Measurements from ENCODE around the gene GPC3.
"Not testable (repeated sequence)": the region's sequence is repeated elsewhere in the genome, so short reads cannot be mapped to it uniquely, and the experiment has no call there.

GPC3 gene

GRCh38 chrX:133774807-133775206 lies 210.6 kb downstream of the GPC3 start:
- in situ Hi-C loops (cut with HindIII; ENCODE audit: low pct_ligation_motif_present, low sequenced_read_pairs) = no loop called here
- Histone ChIP-seq H3K36me3 (replicated peaks) (no peaks in the 10 kb centered on the region), H3K27ac (no peak overlapping the region), H3K4me3 (ENCODE audit: low read depth, low read length) (no peak overlapping the region), H3K27me3 (replicated peaks) (no peaks in the 10 kb centered on the region)
- no peak for TF ChIP-seq CTCF (IDR thresholded peaks at IDR 0.05; ENCODE audit: low read depth, low read length, missing control alignments)
- DNase-seq = no peak

DNA sequence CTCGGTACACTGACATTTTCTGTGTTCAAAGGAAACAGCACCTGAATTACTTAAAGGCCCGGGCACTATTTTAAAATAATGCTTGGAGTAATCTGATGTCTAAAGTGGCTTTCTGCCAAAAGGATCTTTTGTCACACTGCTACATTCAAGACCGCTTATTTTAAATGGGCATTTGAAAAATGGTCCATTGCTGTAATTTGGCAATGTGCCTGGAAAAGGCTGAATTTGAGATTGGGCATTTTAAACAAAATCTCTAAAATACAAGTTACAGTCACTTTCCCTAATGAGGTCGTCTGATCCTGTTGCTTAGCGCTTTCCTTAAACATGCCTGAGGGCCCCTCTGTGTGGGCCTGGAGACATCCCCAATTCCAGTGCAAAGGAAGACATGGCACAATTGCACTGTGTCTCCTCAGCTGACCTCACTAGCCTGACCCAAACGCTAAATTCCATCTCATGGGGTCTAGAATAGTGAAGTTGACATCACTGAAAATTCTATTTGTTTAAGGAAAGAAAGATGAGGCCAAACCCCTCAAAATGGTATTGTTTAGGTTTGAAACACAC lies 214.2 kb downstream of the GPC3 start:
- no peak for DNase-seq
- no peak for TF ChIP-seq CTCF (IDR thresholded peaks at IDR 0.05; ENCODE audit: low read depth, low read length, missing control alignments)
- no peak overlapping the region for H3K27ac ChIP-seq
- H3K36me3 ChIP-seq (replicated peaks) = no peaks in the 10 kb centered on the region
- in situ Hi-C loops (cut with HindIII; ENCODE audit: low pct_ligation_motif_present, low sequenced_read_pairs) = no loop called here
- no peak overlapping the region for H3K4me3 ChIP-seq (ENCODE audit: low read depth, low read length)
- H3K27me3 ChIP-seq (replicated peaks) = no peaks in the 10 kb centered on the region

GRCh38 chrX:133762976-133763548 lies 222.3 kb downstream of the GPC3 start:
- in situ Hi-C loops (cut with HindIII; ENCODE audit: low pct_ligation_motif_present, low sequenced_read_pairs); H3K36me3 ChIP-seq (replicated peaks); DNase-seq; H3K27ac ChIP-seq; H3K4me3 ChIP-seq (ENCODE audit: low read depth, low read length); H3K27me3 ChIP-seq (replicated peaks): not testable (repeated sequence)

DNA sequence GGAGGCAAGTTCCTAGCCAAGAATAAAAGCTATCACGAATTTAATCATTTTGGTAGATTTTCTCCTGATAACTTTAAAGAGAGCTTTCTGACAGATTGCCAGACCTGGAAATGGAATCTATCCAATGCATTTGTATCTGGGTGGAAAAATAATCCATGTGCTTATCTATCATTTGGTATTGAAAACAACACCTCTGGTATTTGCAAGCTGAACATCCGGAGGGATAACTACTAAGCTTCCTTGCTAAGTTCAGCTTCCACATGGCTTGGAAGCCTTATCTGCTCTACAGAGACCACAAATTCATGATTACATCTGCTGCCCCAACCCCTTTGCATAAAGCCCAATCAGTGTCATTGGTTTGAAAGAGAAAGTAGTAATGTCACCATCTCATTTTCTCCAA lies 230.7 kb downstream of the GPC3 start:
- TF ChIP-seq CTCF (IDR thresholded peaks at IDR 0.05; ENCODE audit: low read depth, low read length, missing control alignments) = no peak
- DNase-seq = no peak
- H3K36me3 ChIP-seq (replicated peaks) = no peaks in the 10 kb centered on the region
- no peak overlapping the region for H3K27ac ChIP-seq
- H3K4me3 ChIP-seq (ENCODE audit: low read depth, low read length) = no peak overlapping the region
- in situ Hi-C loops (cut with HindIII; ENCODE audit: low pct_ligation_motif_present, low sequenced_read_pairs) = no loop called here
- no peaks in the 10 kb centered on the region for H3K27me3 ChIP-seq (replicated peaks)

GRCh38 chrX:133749951-133750350 lies 235.4 kb downstream of the GPC3 start:
- Histone ChIP-seq H3K4me3 (ENCODE audit: low read depth, low read length) (no peak overlapping the region), H3K27me3 (replicated peaks) (no peaks in the 10 kb centered on the region), H3K36me3 (replicated peaks) (no peaks in the 10 kb centered on the region), H3K27ac (no peak overlapping the region)
- in situ Hi-C loops (cut with HindIII; ENCODE audit: low pct_ligation_motif_present, low sequenced_read_pairs) = no loop called here
- no peak for DNase-seq
- TF ChIP-seq CTCF (IDR thresholded peaks at IDR 0.05; ENCODE audit: low read depth, low read length, missing control alignments) = no peak

DNA sequence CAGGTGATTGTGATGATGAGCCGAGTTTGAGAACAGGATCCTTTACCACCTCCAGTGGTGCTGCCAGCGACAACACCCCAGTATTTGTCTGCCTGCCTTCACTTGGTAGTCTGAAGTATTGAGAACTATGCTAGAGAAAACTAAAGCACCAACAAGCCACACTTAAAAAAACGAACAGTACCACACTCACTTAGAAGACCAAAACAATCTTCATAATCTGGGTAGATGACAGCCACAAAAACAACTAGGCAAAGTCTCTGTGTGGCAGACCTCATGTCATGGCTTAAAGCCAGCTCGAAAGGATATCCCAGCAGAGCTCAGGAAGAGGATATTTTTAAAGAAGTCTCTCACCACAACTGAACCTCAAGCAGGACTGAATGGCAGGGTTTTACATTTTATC lies 236.0 kb downstream of the GPC3 start:
- Histone ChIP-seq H3K4me3 (ENCODE audit: low read depth, low read length) (no peak overlapping the region), H3K27ac (no peak overlapping the region), H3K27me3 (replicated peaks) (no peaks in the 10 kb centered on the region), H3K36me3 (replicated peaks) (no peaks in the 10 kb centered on the region)
- no peak for DNase-seq
- in situ Hi-C loops (cut with HindIII; ENCODE audit: low pct_ligation_motif_present, low sequenced_read_pairs) = no loop called here
- no peak for TF ChIP-seq CTCF (IDR thresholded peaks at IDR 0.05; ENCODE audit: low read depth, low read length, missing control alignments)

Data from brain microvascular endothelial cell (primary cell).